PFSK-1 (cell line): Measurements from ENCODE around the gene ZNF428.
A peak's percentile ranks its signal among the peaks of the same experiment; 100 is the strongest.

Experiments used
- FOXP2 ChIP-seq: optimal IDR thresholded peaks from 2 replicates; pipeline ENCODE3; 2011; ENCODE audit warnings: borderline replicate concordance, control low read depth, inconsistent platforms; ENCODE audit not compliant: insufficient read depth; ENCODE audit errors: extremely low read length, extremely low read depth
- POLR2AphosphoS5 ChIP-seq: IDR thresholded peaks from 2 replicates; pipeline ENCODE4 v1.6.1; 2012; ENCODE audit warnings: low read depth, mild to moderate bottlenecking, control low read depth, low read length, moderate library complexity
- SIN3A ChIP-seq: IDR thresholded peaks from 2 replicates; pipeline ENCODE4 v1.6.1; 2012; ENCODE audit warnings: mild to moderate bottlenecking, low read length, moderate library complexity, borderline replicate concordance; ENCODE audit not compliant: insufficient read depth
- TAF1 ChIP-seq: IDR thresholded peaks from 2 replicates; pipeline ENCODE4 v1.6.1; 2012; ENCODE audit warnings: low read length, control low read depth, borderline replicate concordance; ENCODE audit not compliant: insufficient read depth
- TF ChIP-seq, protein P1 (sequence below), 2 experiments: IDR thresholded peaks; 2 replicates each; pipeline versions ENCODE4 v1.6.1 to v1.8.0; 2011 to 2012; ENCODE audit warnings: low read depth in 2 of 2, low read length in 2 of 2, control low read depth in 1 of 2, inconsistent platforms in 1 of 2, mild to moderate bottlenecking in 1 of 2, moderate library complexity in 1 of 2; ENCODE audit not compliant: insufficient read depth in 1 of 2

The ZNF428 gene

DNA sequence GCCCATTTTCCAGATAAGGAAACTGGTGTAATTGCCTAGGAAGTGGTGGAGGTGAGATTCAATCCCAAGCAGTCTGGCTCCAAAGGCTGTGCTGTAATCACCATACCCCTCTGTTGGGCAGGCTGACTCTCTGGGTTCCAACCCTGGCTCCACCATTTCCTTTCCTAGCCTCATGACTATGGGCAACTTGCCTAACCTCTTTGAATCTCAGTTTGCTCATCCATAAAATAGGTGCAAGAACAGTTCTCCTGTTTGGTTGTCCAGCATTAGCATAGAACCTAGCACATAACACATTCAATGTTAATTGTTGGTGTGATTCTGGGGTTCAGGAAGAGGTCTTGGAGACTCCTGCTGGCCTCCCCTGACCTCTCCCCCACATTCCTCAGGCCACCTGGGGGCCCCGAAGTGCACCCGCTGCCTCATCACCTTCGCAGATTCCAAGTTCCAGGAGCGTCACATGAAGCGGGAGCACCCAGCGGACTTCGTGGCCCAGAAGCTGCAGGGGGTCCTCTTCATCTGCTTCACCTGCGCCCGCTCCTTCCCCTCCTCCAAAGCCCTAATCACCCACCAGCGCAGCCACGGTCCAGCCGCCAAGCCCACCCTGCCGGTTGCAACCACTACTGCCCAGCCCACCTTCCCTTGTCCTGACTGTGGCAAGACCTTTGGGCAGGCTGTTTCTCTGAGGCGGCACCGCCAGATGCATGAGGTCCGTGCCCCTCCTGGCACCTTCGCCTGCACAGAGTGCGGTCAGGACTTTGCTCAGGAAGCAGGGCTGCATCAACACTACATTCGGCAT is 20.8 kb downstream of the ZNF428 start:
- TF ChIP-seq, protein P1, sequence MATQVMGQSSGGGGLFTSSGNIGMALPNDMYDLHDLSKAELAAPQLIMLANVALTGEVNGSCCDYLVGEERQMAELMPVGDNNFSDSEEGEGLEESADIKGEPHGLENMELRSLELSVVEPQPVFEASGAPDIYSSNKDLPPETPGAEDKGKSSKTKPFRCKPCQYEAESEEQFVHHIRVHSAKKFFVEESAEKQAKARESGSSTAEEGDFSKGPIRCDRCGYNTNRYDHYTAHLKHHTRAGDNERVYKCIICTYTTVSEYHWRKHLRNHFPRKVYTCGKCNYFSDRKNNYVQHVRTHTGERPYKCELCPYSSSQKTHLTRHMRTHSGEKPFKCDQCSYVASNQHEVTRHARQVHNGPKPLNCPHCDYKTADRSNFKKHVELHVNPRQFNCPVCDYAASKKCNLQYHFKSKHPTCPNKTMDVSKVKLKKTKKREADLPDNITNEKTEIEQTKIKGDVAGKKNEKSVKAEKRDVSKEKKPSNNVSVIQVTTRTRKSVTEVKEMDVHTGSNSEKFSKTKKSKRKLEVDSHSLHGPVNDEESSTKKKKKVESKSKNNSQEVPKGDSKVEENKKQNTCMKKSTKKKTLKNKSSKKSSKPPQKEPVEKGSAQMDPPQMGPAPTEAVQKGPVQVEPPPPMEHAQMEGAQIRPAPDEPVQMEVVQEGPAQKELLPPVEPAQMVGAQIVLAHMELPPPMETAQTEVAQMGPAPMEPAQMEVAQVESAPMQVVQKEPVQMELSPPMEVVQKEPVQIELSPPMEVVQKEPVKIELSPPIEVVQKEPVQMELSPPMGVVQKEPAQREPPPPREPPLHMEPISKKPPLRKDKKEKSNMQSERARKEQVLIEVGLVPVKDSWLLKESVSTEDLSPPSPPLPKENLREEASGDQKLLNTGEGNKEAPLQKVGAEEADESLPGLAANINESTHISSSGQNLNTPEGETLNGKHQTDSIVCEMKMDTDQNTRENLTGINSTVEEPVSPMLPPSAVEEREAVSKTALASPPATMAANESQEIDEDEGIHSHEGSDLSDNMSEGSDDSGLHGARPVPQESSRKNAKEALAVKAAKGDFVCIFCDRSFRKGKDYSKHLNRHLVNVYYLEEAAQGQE (IDR thresholded peaks at IDR 0.05; ENCODE audit: insufficient read depth in 1 of 2, low read depth in 2 of 2, low read length in 2 of 2) = no peak

DNA sequence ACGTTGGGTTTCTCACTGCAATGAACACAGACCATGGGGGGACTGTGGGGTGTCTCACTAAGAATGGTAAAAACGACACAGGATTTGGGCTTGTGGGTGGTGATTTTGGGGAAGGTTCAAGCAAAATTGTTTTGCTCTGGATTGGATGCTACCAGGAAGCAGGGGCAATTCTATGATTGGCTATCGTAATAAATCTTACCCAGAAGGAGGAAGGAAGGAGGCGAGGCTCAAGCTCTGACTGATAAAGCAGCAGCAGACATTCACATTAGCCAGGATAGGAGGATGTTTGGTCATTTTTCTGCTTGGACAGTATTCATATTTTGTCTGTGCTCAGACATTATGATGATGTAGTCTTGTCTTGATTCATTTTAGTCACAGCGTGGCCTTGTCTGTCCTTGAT is 21.6 kb downstream of the ZNF428 start:
- TF ChIP-seq SIN3A (no peak), POLR2AphosphoS5 (no peak), TAF1 (no peak), FOXP2 (no peak)
- TF ChIP-seq, protein P1 (IDR thresholded peaks at IDR 0.05; ENCODE audit: insufficient read depth in 1 of 2, low read depth in 2 of 2, low read length in 2 of 2) = no peak

DNA sequence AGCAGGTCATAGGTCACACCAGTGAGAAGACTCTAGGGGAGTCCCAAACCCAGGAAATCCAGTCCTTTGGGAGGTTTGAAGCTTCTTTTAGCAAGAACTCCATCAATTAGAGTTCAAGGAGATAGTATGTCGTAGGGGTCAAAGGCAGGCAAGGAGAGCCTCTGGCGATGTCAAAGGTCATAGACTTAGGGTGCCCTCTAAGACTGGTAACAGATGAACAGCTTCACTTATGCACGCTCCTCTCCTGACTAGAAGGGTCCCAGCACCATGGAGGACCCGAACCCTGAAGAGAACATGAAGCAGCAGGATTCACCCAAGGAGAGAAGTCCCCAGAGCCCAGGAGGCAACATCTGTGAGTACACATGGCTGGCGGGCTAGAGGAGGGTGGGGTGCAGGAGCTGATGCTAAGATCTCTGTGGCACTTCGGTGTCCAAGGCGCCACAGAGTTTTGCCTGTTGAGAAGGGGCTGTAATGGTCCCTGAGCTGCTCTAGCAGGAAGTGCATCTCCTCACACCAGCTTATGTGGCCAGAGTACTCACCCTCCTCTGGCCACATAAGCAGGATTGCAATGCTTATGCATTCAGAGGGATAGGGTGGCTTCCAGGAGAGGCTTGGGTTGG is 22.5 kb downstream of the ZNF428 start:
- TF ChIP-seq TAF1 (no peak), POLR2AphosphoS5 (no peak), FOXP2 (no peak)

DNA sequence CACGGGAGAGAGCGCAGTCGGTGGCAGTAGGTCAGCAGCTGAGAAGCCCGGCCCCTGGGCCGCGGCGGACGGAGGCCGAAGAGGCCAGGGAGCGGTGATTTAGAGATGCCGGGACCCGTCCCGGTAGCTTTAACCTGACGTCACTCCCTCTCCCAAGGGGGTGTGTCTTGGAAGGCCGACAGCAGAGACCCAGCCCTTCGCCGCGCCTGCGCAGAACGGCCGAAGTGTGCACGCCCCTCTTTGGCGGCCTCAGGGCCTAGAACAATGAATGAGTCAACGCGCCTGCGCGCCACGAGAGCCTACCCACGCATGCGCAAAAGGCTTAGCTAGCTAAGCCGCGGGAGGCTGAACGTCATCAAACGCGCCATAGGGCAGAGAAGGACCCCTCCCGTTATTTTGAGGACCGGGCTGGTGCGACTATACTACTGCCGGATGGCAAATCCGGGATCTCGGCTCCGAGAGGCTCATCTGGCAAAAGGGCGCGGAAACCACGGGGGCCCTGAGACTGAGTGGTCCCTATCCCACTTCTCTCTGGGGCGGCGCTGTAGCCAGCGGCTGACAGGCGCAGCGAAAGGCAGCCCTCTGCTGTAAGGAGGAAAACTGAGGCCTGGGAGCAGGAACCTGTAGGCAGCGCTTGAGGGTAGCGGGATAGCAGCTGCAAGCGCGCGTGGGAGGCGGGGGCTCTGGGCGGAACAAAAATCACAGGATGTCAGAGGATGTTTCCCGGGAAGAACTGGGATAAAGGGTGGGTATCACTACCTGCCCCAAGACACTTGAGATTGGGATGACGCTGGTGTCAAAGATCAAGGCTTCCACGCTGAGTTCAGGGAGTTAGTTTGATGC is 23.2 kb downstream of the ZNF428 start, which contains the start of the genes IRGQ and ZNF576:
TSS of gene IRGQ (minus strand) at position 136 of the 843 bp plus-strand sequence. CDS start 796 bp downstream, outside the sequence.
TSS of gene ZNF576 (plus strand) at position 597 of the 843 bp plus-strand sequence. CDS start 514 bp downstream, outside the sequence.
- TF ChIP-seq, protein P1 (IDR thresholded peaks at IDR 0.05; ENCODE audit: insufficient read depth in 1 of 2, low read depth in 2 of 2, low read length in 2 of 2) = no peak
- peak; percentile 79; the same call in 1 of the 2 replicates for TF ChIP-seq SIN3A
- peak; percentile 52; the same call in 1 of the 2 replicates for TF ChIP-seq POLR2AphosphoS5
- TF ChIP-seq TAF1 = no peak; the same call in 1 of the 2 replicates
- peak; percentile 36 for TF ChIP-seq FOXP2

DNA sequence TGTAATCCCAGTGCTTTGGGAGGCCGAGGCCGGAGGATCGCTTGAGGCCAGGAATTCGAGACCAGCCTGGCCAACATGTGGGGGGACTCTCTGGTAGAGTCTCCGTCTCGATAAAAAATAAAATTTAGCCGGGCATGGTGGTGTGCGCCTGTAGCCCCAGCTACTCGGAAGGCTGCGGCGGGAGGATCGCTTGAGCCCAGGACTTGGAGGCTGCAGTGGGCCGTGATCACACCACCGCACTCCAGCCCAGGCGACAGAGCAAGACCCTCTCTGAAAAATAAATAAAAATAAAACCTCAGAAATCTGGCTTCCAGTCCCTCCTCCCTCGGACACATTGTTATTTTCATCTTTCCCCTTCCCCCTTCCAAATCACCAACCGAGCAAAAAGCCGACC is 23.8 kb downstream of the ZNF428 start:
- TF ChIP-seq FOXP2 = no peak
- no peak for TF ChIP-seq SIN3A
- no peak for TF ChIP-seq POLR2AphosphoS5
- TF ChIP-seq, protein P1 (IDR thresholded peaks at IDR 0.05; ENCODE audit: insufficient read depth in 1 of 2, low read depth in 2 of 2, low read length in 2 of 2) = no peak
- TF ChIP-seq TAF1 = no peak
